Mesendoderm (in vitro differentiated cells): ENCODE measurements around the gene PRDM16.
A peak's percentile ranks its signal among the peaks of the same experiment; 100 is the strongest.

Experiments
- DNase-seq: peaks from one replicate; pipeline ENCODE4 v3.0.0; 2013
- H2AK5ac ChIP-seq: 2 replicates; pipeline ENCODE4 v1.6.1; 2013; ENCODE audit warnings: low read length, inconsistent platforms
- H2BK120ac ChIP-seq: 2 replicates; pipeline ENCODE4 v1.6.1; 2013; ENCODE audit warnings: low read depth, mild to moderate bottlenecking, low read length, moderate library complexity, mixed read lengths
- H2BK15ac ChIP-seq: replicated peaks from 2 replicates; pipeline ENCODE4 v1.6.1; 2013; ENCODE audit warnings: low read depth, mild to moderate bottlenecking, moderate library complexity
- H2BK5ac ChIP-seq: 2 replicates; pipeline ENCODE4 v1.6.1; 2013; ENCODE audit warnings: low read length, inconsistent platforms
- H3K18ac ChIP-seq: 2 replicates; pipeline ENCODE4 v1.6.1; 2013; ENCODE audit warnings: mild to moderate bottlenecking, low read length, mixed read lengths
- H3K23ac ChIP-seq: one replicate; pipeline ENCODE4 v1.6.1; 2013; ENCODE audit warnings: low read length
- H3K27ac ChIP-seq: 2 replicates; pipeline ENCODE4 v1.5.1; 2013; ENCODE audit warnings: low read depth, mild to moderate bottlenecking, inconsistent platforms, low read length, moderate library complexity
- H3K27me3 ChIP-seq: 2 replicates; pipeline ENCODE4 v1.6.1; 2013; ENCODE audit warnings: low read length, control low read depth, mild to moderate bottlenecking, inconsistent platforms; ENCODE audit not compliant: insufficient read depth, poor library complexity
- H3K36me3 ChIP-seq: 2 replicates; pipeline ENCODE4 v1.6.1; 2013; ENCODE audit warnings: low read length, inconsistent platforms; ENCODE audit not compliant: control insufficient read depth, insufficient read depth
- H3K4ac ChIP-seq: one replicate; pipeline ENCODE4 v1.6.1; 2013; ENCODE audit warnings: low read depth, mild to moderate bottlenecking, low read length, moderate library complexity
- H3K4me1 ChIP-seq: 2 replicates; pipeline ENCODE4 v1.6.1; 2013; ENCODE audit warnings: low read depth, low read length, inconsistent platforms; ENCODE audit not compliant: control insufficient read depth
- H3K4me2 ChIP-seq: 2 replicates; pipeline ENCODE4 v1.6.1; 2013; ENCODE audit warnings: low read length
- H3K4me3 ChIP-seq: 2 replicates; pipeline ENCODE4 v1.5.1; 2013; ENCODE audit warnings: mild to moderate bottlenecking, low read length
- H3K56ac ChIP-seq: one replicate; pipeline ENCODE4 v1.6.1; 2013; ENCODE audit warnings: low read length
- H3K79me1 ChIP-seq: 2 replicates; pipeline ENCODE4 v1.6.1; 2013; ENCODE audit warnings: low read length, inconsistent platforms
- H3K79me2 ChIP-seq: 2 replicates; pipeline ENCODE4 v1.6.1; 2013; ENCODE audit warnings: mild to moderate bottlenecking, low read length; ENCODE audit not compliant: control insufficient read depth, insufficient read depth
- H3K9ac ChIP-seq: 2 replicates; pipeline ENCODE4 v1.6.1; 2013; ENCODE audit warnings: low read length, inconsistent platforms
- H4K5ac ChIP-seq: one replicate; pipeline ENCODE4 v1.6.1; 2013; ENCODE audit warnings: low read length
- H4K8ac ChIP-seq: one replicate; pipeline ENCODE4 v1.6.1; 2013; ENCODE audit warnings: low read depth, mild to moderate bottlenecking, control low read depth, low read length, moderate library complexity
- WGBS: extraction: QIAGEN DNeasy Blood & Tissue Kit; methylation state at CpG from one replicate; pipeline ENCODE4 v1.1.7; 2013; ENCODE audit warnings: low lambda C conversion rate, missing lambda C conversion rate; ENCODE audit not compliant: insufficient coverage; ENCODE audit errors: extremely low coverage; 5-methylcytosine and 5-hydroxymethylcytosine counted together

The PRDM16 gene

DNA sequence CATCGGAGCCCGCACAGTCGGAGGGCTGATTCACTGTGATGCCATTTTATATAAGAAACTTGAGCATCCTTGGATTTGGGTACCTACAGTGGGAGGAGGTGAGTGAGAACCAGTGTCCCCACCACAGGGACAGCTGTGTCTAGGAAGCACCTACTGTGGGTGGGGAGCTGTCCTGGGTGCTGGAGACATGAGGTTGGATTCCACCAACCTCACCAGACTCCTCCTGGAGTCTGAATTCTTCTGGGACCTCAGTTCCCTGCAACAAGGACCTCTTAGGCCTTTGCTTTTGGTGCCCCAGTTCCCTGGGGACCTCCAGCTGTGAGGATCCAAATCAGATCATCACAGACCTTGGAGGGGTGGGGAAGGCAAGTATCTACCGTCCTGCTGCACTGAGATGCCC lies 188.8 kb downstream of the PRDM16 start:
- Histone ChIP-seq H3K79me2 (no peaks in the 10 kb centered on the region), H3K56ac (no peak overlapping the region), H4K5ac (no peak overlapping the region), H3K9ac (no peak overlapping the region), H3K18ac (no peak overlapping the region), H3K27me3 (no peaks in the 10 kb centered on the region), H3K79me1 (no peaks in the 10 kb centered on the region), H3K4me3 (no peak overlapping the region), H2BK15ac (no peak overlapping the region), H2AK5ac (no peak overlapping the region), H3K4me2 (no peak overlapping the region), H3K27ac (no peak overlapping the region), H2BK5ac (no peak overlapping the region), H3K4ac (no peak overlapping the region), H2BK120ac (no peak overlapping the region), H3K36me3 (no peaks in the 10 kb centered on the region), H4K8ac (no peak overlapping the region), H3K23ac (no peak overlapping the region), H3K4me1 (no peaks in the 10 kb centered on the region)
- peak; percentile 25 for DNase-seq
- WGBS = no CpG with 5 or more reads among the region's 4 CpGs

DNA sequence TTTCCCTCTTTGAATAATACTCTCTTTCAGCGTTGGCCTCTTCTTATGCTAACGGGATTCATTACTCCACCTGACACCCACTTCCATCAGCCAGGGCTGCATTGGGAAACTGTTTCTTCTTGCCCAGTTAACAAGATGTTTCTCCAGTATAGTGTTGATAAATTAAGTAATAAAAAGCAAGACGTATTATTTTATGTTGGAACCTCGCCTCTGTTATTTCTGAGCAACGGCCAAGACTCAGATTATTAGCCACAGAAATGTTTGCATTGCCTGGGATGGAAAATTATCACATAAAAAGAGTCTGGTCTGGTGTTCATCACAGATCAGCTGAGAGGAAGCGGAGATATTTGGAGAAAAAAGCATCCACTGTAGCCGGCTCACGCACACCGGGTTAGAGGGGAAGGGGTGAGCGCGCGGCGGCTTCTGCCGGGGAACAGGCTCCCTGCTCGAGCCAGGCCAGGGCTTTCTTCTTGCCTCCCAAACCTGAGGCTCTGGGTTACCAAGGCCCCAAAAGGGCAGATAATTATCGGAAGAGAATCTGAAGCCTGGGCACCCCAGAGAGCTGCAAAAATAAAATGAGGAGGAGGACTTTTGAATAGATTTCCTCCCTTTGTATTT lies 189.5 kb downstream of the PRDM16 start:
- no peak overlapping the region for H3K23ac ChIP-seq
- DNase-seq = no peak
- no peak overlapping the region for H3K4me3 ChIP-seq
- no peak overlapping the region for H4K5ac ChIP-seq
- no peak overlapping the region for H3K4ac ChIP-seq
- no peak overlapping the region for H3K18ac ChIP-seq
- no peaks in the 10 kb centered on the region for H3K4me1 ChIP-seq
- no peaks in the 10 kb centered on the region for H3K36me3 ChIP-seq
- H3K79me1 ChIP-seq = no peaks in the 10 kb centered on the region
- H3K27ac ChIP-seq = no peak overlapping the region
- H4K8ac ChIP-seq = no peak overlapping the region
- no peak overlapping the region for H3K4me2 ChIP-seq
- H2BK5ac ChIP-seq = no peak overlapping the region
- no peak overlapping the region for H2AK5ac ChIP-seq
- no peaks in the 10 kb centered on the region for H3K27me3 ChIP-seq
- H2BK120ac ChIP-seq = no peak overlapping the region
- H3K79me2 ChIP-seq = no peaks in the 10 kb centered on the region
- WGBS = no CpG with 5 or more reads among the region's 16 CpGs
- H3K56ac ChIP-seq = no peak overlapping the region
- no peak overlapping the region for H2BK15ac ChIP-seq
- H3K9ac ChIP-seq = no peak overlapping the region

DNA sequence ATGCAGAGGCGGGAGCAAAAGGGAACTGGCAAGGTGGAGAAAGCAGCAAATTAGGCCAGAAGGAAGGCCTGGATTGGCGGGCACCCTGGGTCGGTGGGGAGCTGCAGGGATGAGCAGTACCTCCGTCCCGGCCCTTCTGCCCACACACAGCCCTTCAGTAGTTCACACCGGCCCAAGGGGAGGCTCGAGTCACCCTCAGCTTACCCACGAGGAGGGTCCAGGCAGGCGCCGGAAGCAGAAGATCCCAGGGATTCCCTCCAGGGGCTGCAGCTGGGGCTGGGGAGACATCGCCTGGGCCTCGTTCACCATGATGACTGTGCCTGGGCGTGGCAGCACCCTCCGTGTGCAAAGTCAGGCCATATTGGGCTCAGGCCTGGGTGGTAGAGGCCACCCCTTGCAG lies 190.0 kb downstream of the PRDM16 start:
- Histone ChIP-seq H3K36me3 (no peaks in the 10 kb centered on the region), H4K8ac (no peak overlapping the region), H3K4me2 (no peak overlapping the region), H2AK5ac (no peak overlapping the region), H3K27me3 (no peaks in the 10 kb centered on the region), H3K18ac (no peak overlapping the region), H4K5ac (no peak overlapping the region), H2BK120ac (no peak overlapping the region), H3K27ac (no peak overlapping the region), H3K4ac (no peak overlapping the region), H3K79me1 (no peaks in the 10 kb centered on the region), H3K23ac (no peak overlapping the region), H3K4me3 (no peak overlapping the region), H3K79me2 (no peaks in the 10 kb centered on the region), H3K9ac (no peak overlapping the region), H2BK5ac (no peak overlapping the region), H2BK15ac (no peak overlapping the region), H3K56ac (no peak overlapping the region), H3K4me1 (no peaks in the 10 kb centered on the region)
- no peak for DNase-seq
- no CpG with 5 or more reads among the region's 14 CpGs for WGBS

DNA sequence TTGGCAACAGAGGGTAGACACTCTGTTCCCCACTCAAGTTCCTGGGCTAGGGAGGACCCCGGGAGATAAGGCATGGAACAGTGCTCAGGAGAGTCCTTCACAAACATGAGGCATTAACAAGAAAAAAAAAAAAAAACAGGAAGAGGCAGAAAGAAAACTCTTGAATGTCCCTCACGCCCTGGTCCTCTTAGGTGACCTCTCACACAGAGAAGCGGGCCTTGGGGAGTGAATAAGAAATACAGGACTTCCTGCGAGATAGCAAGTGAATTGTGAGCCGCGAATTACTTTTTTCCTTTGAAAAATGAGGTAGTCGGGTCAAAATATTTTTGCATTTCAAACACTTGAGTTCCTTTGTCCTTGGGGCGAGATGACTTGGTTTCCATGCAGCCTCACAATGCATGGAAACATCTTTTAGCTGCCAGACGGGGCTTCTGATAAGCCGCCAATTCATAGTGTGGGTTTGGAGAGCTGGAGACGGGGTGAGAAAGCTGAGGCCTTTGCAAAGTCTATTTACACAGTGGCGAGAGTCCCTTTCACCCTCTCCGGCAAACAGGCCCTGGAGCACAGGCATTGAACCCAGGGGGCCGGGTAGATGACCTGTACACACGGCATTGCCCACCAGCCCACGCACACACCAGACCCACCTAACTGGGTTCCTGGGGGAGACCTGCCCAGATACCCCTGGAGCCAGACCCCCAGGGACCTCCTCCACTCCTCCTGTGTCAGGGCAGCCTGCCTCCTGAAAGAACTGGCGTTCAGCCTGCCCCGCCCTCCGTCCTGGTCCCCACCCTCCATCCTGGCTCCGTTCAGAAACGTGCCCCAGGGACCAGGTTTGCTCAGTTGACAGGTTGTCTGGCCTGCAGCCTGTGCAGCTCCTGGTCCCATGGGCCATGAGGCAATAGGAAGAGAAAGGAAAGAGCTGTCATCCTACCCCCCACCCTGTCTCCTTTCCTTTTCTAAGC lies 192.3 kb downstream of the PRDM16 start:
- no peak for DNase-seq

DNA sequence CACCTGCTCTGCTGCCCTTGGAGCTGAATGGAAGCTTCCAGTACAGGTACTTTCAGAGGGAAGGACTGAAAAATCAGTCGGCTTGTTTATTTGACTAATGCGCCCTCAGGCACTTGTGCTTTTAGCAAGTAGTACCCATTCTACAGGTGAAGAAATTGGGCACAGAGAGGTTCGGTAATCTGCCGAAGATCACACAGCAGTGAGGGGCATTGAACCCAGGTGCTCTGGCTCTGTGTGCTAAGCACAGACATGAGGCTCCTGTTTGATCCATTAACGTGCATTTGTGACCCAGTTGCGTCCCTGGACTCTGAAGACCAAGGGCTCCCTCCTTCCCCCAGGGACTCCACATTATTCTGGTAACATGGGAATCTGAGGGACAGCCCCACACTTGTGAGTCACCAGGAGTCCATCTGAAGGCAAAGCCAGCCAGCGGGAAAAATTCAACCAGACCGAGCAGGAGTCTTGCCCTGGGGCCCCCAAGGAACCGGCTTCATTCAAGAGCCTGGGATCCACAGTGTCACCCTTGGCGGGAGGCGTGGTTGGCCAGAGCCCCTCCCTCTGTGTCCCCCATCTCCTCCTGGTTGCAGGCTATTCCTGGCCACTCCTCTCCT lies 193.1 kb downstream of the PRDM16 start:
- Histone ChIP-seq H3K4ac (no peak overlapping the region), H3K18ac (no peak overlapping the region), H2BK120ac (no peak overlapping the region), H3K36me3 (no peaks in the 10 kb centered on the region), H3K4me1 (no peaks in the 10 kb centered on the region), H4K8ac (no peak overlapping the region), H3K56ac (no peak overlapping the region), H2BK5ac (no peak overlapping the region), H4K5ac (no peak overlapping the region), H3K79me2 (no peaks in the 10 kb centered on the region), H3K79me1 (no peaks in the 10 kb centered on the region), H2BK15ac (no peak overlapping the region), H3K4me3 (no peak overlapping the region), H3K4me2 (no peak overlapping the region), H2AK5ac (no peak overlapping the region), H3K27me3 (no peaks in the 10 kb centered on the region), H3K23ac (no peak overlapping the region), H3K9ac (no peak overlapping the region), H3K27ac (no peak overlapping the region)
- no peak for DNase-seq
- WGBS = no CpG with 5 or more reads among the region's 11 CpGs

More for the DNA sequence above, 192.3 kb downstream of the PRDM16 start:
- Histone ChIP-seq H3K27ac (no peak overlapping the region), H4K5ac (no peak overlapping the region), H2AK5ac (no peak overlapping the region), H3K27me3 (no peaks in the 10 kb centered on the region), H3K4me3 (no peak overlapping the region), H4K8ac (no peak overlapping the region), H3K4ac (no peak overlapping the region), H3K56ac (no peak overlapping the region), H2BK5ac (no peak overlapping the region), H3K18ac (no peak overlapping the region), H3K79me2 (no peaks in the 10 kb centered on the region), H3K4me2 (no peak overlapping the region), H3K4me1 (no peaks in the 10 kb centered on the region), H3K9ac (no peak overlapping the region), H3K79me1 (no peaks in the 10 kb centered on the region), H2BK120ac (no peak overlapping the region), H3K23ac (no peak overlapping the region), H3K36me3 (no peaks in the 10 kb centered on the region), H2BK15ac (no peak overlapping the region)
- WGBS = no CpG with 5 or more reads among the region's 21 CpGs
